Prostate gland (tissue), 2 donors: ENCODE results near the gene SPSB2.

Experiments
- CTCF ChIP-seq, 4 experiments: fragments of 200-600 bp in 2 of 4; fragments of 450-650 bp in 2 of 4; sonication (generic) in 2 of 4; IDR thresholded peaks; 1 replicate in 3 of 4; 2 replicates in 1 of 4; pipeline ENCODE4 v1.5.1; 2016 to 2019; ENCODE audit warnings: antibody characterized with exemption in 4 of 4, mild to moderate bottlenecking in 2 of 4, moderate library complexity in 2 of 4
- POLR2A ChIP-seq: fragments of 450-650 bp; IDR thresholded peaks from one replicate; pipeline ENCODE4 v1.6.1; 2016; ENCODE audit warnings: antibody characterized with exemption, mild to moderate bottlenecking

GRCh38 chr12:6891646-6892001 lies 18.5 kb upstream of the SPSB2 start:
- TF ChIP-seq CTCF (IDR thresholded peaks at IDR 0.05) (no peak), POLR2A (no peak)
